Type B pancreatic cell (in vitro differentiated cells): ENCODE data around the gene SPATA16. TPM values are rescaled to one million over a fixed set of nuclear protein-coding genes. Genes with fewer than 3 reads are reported as not detected.

Experiments
- DNase-seq: peaks from one replicate; pipeline ENCODE4 v3.0.0; 2021; ENCODE audit warnings: mixed read lengths; ENCODE audit not compliant: unreplicated experiment; ENCODE audit errors: extremely low spot score
- H3K27ac Mint-ChIP-seq: 2 replicates; pipeline ENCODE4 v1.8.0; 2021; ENCODE audit warnings: mild to moderate bottlenecking, mixed read lengths
- H3K27me3 Mint-ChIP-seq: 2 replicates; pipeline ENCODE4 v1.8.0; 2021; ENCODE audit warnings: mixed read lengths
- H3K36me3 Mint-ChIP-seq: 2 replicates; pipeline ENCODE4 v1.8.0; 2021; ENCODE audit warnings: mixed read lengths
- H3K4me1 Mint-ChIP-seq: one replicate; pipeline ENCODE4 v1.8.0; 2021; ENCODE audit warnings: mixed read lengths; ENCODE audit not compliant: unreplicated experiment
- H3K4me3 Mint-ChIP-seq: 2 replicates; pipeline ENCODE4 v1.8.0; 2021; ENCODE audit warnings: mild to moderate bottlenecking, mixed read lengths
- H3K9me3 Mint-ChIP-seq: 2 replicates; pipeline ENCODE4 v1.8.0; 2021; ENCODE audit warnings: mixed read lengths
- CTCF ChIP-seq: fragments of 200-600 bp; sonication (generic); conservative IDR thresholded peaks from 2 replicates; pipeline ENCODE4 v1.5.0; 2021; ENCODE audit warnings: antibody characterized with exemption, mild to moderate bottlenecking
- total RNA-seq: library from RNA; stranded (reverse); gene quantifications from 2 replicates; pipeline ENCODE4 v1.2.1, GENCODE V29; 2021; ENCODE audit warnings: low replicate concordance

SPATA16 gene
- total RNA-seq, 1 donor from 2014 or later, result not detected

- no peak for DNase-seq
- Mint-ChIP-seq H3K9me3 (peaks cover 9% of the 10 kb centered on the region), H3K27ac (no peak overlapping the region), H3K4me3 (no peak overlapping the region), H3K36me3 (no peaks in the 10 kb centered on the region), H3K4me1 (no peaks in the 10 kb centered on the region), H3K27me3 (no peaks in the 10 kb centered on the region)
- TF ChIP-seq CTCF, result no peak
These were observed 42.1 kb downstream of the SPATA16 start for GRCh38 chr3:173098959-173099358.

GRCh38 chr3:173096994-173097785 lies 43.8 kb downstream of the SPATA16 start:
- no peak for TF ChIP-seq CTCF
- H3K4me1 Mint-ChIP-seq, result no peaks in the 10 kb centered on the region
- no peak for DNase-seq
- H3K4me3 Mint-ChIP-seq, result no peak overlapping the region
- no peak overlapping the region for H3K27ac Mint-ChIP-seq
- peaks cover 8% of the 10 kb centered on the region for H3K9me3 Mint-ChIP-seq
- H3K27me3 Mint-ChIP-seq, result no peaks in the 10 kb centered on the region
- no peaks in the 10 kb centered on the region for H3K36me3 Mint-ChIP-seq

- DNase-seq, result no peak
- H3K36me3 Mint-ChIP-seq, result no peaks in the 10 kb centered on the region
- H3K27ac Mint-ChIP-seq, result no peak overlapping the region
- no peaks in the 10 kb centered on the region for H3K9me3 Mint-ChIP-seq
- TF ChIP-seq CTCF, result no peak
- H3K27me3 Mint-ChIP-seq, result no peaks in the 10 kb centered on the region
- no peak overlapping the region for H3K4me3 Mint-ChIP-seq
- H3K4me1 Mint-ChIP-seq, result no peaks in the 10 kb centered on the region
These were observed 44.9 kb downstream of the SPATA16 start for GRCh38 chr3:173096140-173096539.

GRCh38 chr3:173092038-173092437 lies 49.0 kb downstream of the SPATA16 start:
- TF ChIP-seq CTCF, result no peak

GRCh38 chr3:173090492-173090891 lies 50.5 kb downstream of the SPATA16 start:
- Mint-ChIP-seq H3K4me1 (no peaks in the 10 kb centered on the region), H3K27ac (no peak overlapping the region), H3K27me3 (no peaks in the 10 kb centered on the region), H3K9me3 (no peaks in the 10 kb centered on the region), H3K36me3 (no peaks in the 10 kb centered on the region), H3K4me3 (no peak overlapping the region)
- TF ChIP-seq CTCF, result no peak
- no peak for DNase-seq

More at GRCh38 chr3:173092038-173092437, 49.0 kb downstream of the SPATA16 start:
- DNase-seq, result no peak
- Mint-ChIP-seq H3K27me3 (no peaks in the 10 kb centered on the region), H3K9me3 (no peaks in the 10 kb centered on the region), H3K27ac (no peak overlapping the region), H3K36me3 (no peaks in the 10 kb centered on the region), H3K4me3 (no peak overlapping the region), H3K4me1 (no peaks in the 10 kb centered on the region)
